Ovary (tissue), 9 donors: Measurements from ENCODE around the gene SLC49A4. TPM values are rescaled to one million over a fixed set of nuclear protein-coding genes. Genes with fewer than 3 reads are reported as not detected.

ENCODE experiments used
- DNase-seq, 5 donors: peaks; one replicate each; pipeline ENCODE4 v3.0.0-alpha.2; 2019 to 2020
- H3K27ac ChIP-seq, 2 donors: fragments of 200-600 bp; one replicate each; pipeline versions ENCODE4 v1.5.1 to v1.8.0; 2019 to 2022
- H3K27me3 ChIP-seq: fragments of 200-600 bp; one replicate; pipeline ENCODE4 v1.8.0; 2022
- H3K36me3 ChIP-seq: fragments of 200-600 bp; sonication (generic); one replicate; pipeline ENCODE4 v1.5.1; 2019
- H3K4me1 ChIP-seq: one replicate; pipeline ENCODE4 v1.8.1; 2013; ENCODE audit warnings: mild to moderate bottlenecking, moderate library complexity; ENCODE audit not compliant: insufficient read depth
- H3K4me3 ChIP-seq: fragments of 200-600 bp; sonication (generic); one replicate; pipeline ENCODE4 v1.5.1; 2017
- H3K9me3 ChIP-seq, 2 donors: fragments of 200-600 bp in 1 of 2; sonication (generic) in 1 of 2; one replicate each; pipeline versions ENCODE4 v1.5.1 to v1.8.1; 2013 to 2019; ENCODE audit warnings: mild to moderate bottlenecking in 1 of 2, moderate library complexity in 1 of 2
- EP300 ChIP-seq: sonication (generic); formaldehyde crosslinking; IDR thresholded peaks from one replicate; pipeline ENCODE4 v1.6.1; 2017; ENCODE audit warnings: antibody characterized with exemption
- POLR2A ChIP-seq: fragments of 450-650 bp; IDR thresholded peaks from one replicate; pipeline ENCODE4 v1.6.1; 2017; ENCODE audit warnings: antibody characterized with exemption, mild to moderate bottlenecking, moderate library complexity
- WGBS, 3 donors: extraction: QIAGEN DNeasy Blood & Tissue Kit in 1 of 3; methylation state at CpG; one replicate each; pipeline versions ENCODE4 v1.1.5 to v1.1.7; 2013 to 2017; 5-methylcytosine and 5-hydroxymethylcytosine counted together
- intact Hi-C, 4 donors: fragments of 100-400 bp; cut with DNase I; formaldehyde crosslinking; loops; one replicate each; pipeline versions ENCODE4 v1.11.0 to v1.15.1; 2022 to 2023
- polyA plus RNA-seq, 2 donors: library from polyadenylated mRNA; stranded (reverse); fragments of 200-250 nt in 1 of 2; fragments of 350-450 nt in 1 of 2; fragmentation: Illumina TruSeq in 1 of 2; extraction: RNeasy Lipid Tissue Mini Kit (QIAGEN cat#74804) in 1 of 2; gene quantifications; one replicate each; pipeline ENCODE4 v1.2.3, GENCODE V29; 2013 to 2014
- total RNA-seq, 7 donors: library from RNA; depleted of rRNA in 2 of 7; stranded (reverse); fragments of >200 nt in 2 of 7; fragmentation: NEBNext Ultra II Directional in 3 of 7; extraction: Animal tissue kit (Norgen Biotek cat#: 25700) in 3 of 7; gene quantifications; one replicate each; pipeline versions ENCODE4 v1.1.0 to v1.2.4, GENCODE V29; 2016 to 2023
- TF ChIP-seq, protein P1 (sequence below), 3 donors: fragments of 450-650 bp in 2 of 3; fragments of 200-600 bp in 1 of 3; IDR thresholded peaks; one replicate each; pipeline versions ENCODE4 v1.5.1 to v1.8.0; 2016 to 2022; ENCODE audit warnings: antibody characterized with exemption in 3 of 3, mild to moderate bottlenecking in 1 of 3
- donor health status: DM: no; HTN: no; CAD: no; lungs with moderate emphysema.
- donor health status: DM: no; HTN: no; CAD: no.
- donor health status: Bipolar disorder and iron deficiency.
- donor health status: DM: yes; HTN: yes; CAD: no.
- donor health status: DM: no; HTN: no; CAD: no.
- donor health status: DM: yes; HTN: yes; CAD: no.

SLC49A4 gene
- total and polyA plus RNA-seq, 9 donors = 3.7 to 17.8 (median 8.3) TPM

DNA sequence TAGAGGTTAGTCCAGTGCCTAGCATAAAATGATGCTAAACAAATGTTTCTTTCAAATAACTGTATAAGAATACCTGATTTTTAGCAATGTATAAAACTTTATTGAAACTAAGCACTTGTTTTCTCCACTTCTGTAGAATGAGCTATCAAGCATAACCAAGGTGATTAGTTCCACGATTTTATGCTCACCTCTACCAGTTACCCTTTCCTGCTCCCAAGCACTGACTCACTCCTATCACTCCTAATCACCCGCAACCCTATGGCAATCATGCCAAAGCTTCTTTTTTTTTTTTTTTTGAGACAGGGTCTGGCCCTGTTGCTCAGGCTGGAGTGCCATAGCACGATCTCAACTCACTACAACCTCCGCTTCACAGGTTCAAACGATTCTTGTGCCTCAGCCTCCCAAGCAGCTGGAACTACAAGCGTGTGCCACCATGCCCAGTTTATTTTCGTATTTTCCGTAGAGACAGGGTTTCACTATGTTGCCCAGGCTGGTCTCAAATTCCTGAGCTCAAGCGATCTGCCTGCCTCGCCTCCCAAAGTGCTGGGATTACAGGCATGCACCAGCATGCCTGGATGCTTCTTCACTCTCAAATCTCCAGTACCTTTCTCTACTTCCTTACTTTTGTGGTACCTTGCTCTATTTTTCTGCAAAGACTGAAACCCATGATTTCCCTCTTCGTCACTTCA, 5.1 kb upstream of the SLC49A4 start:
- no peaks in the 10 kb centered on the region for H3K4me1 ChIP-seq
- intact Hi-C loops = loop anchor here in 2 of 4 donors (5.0 to 10.0 kb wide), 2 partner anchors 372 to 405 kb away; partner anchors contain the start of genes FAM162A (in 1 of the 2), MIX23 (in 1 of the 2) and WDR5B (in 1 of the 2)
- H3K27me3 ChIP-seq = no peaks in the 10 kb centered on the region
- H3K36me3 ChIP-seq = no peaks in the 10 kb centered on the region
- no peak for DNase-seq
- H3K27ac ChIP-seq = no peak overlapping the region
- H3K9me3 ChIP-seq = no peaks in the 10 kb centered on the region
- H3K4me3 ChIP-seq = no peak overlapping the region
- TF ChIP-seq POLR2A = no peak
- TF ChIP-seq EP300 = no peak
- TF ChIP-seq, protein P1, sequence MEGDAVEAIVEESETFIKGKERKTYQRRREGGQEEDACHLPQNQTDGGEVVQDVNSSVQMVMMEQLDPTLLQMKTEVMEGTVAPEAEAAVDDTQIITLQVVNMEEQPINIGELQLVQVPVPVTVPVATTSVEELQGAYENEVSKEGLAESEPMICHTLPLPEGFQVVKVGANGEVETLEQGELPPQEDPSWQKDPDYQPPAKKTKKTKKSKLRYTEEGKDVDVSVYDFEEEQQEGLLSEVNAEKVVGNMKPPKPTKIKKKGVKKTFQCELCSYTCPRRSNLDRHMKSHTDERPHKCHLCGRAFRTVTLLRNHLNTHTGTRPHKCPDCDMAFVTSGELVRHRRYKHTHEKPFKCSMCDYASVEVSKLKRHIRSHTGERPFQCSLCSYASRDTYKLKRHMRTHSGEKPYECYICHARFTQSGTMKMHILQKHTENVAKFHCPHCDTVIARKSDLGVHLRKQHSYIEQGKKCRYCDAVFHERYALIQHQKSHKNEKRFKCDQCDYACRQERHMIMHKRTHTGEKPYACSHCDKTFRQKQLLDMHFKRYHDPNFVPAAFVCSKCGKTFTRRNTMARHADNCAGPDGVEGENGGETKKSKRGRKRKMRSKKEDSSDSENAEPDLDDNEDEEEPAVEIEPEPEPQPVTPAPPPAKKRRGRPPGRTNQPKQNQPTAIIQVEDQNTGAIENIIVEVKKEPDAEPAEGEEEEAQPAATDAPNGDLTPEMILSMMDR (IDR thresholded peaks at IDR 0.05) = no peak
- 92 to 93% (median 92%) methylated on average over 11 of the region's 11 CpGs for WGBS, 3 donors

DNA sequence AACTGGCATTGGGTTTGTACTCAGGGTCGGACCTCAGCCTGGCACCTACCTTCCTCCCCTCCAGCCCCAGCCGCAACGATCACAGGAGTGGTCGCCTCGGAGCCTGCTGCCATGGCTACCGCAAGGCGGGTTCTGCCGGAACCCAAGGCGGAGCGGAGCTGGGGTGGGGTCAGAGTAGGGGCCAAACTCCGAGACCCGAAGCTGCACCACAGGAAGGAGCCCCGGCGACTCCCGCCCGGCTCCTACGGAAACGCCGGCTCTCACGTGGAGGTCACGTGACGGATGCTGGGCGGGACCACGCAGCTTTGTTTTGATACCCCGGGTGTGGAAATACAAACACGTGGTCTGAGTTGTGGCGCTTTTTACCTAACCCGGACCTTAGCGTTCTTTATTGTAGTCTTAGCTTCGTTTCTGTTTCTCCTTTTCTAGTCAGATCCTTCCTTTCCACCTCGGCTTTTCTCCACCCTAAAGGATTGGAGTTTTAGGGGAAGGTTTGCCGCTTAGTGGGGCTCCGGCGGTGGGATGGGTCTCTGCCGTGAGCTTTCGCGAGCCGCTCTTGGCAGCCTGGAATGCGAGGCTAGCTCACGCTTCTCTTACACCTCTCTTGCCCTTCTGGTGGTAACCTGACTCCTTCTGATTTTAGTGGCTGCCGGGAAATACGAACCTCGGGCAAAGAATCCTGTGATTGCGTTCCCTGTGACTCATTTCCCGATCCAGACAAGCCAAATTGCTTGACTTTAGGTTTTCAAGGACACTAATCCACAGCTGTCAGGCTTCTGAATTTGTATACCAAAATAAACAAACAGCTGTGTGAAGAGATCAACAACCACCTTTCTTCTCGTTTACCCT, 1.1 kb upstream of the SLC49A4 start, which contains the start of gene HSPBAP1:
Gene HSPBAP1, minus strand, starts transcription at position 264 of the 849 bp plus-strand sequence. Its CDS starts 151 bp downstream, at position 113.
- peak; percentile 88 to 95 (median 90) for DNase-seq
- 0 to 1% (median 0%) methylated on average over 45 to 46 of the region's 46 CpGs for WGBS, 3 donors
- TF ChIP-seq EP300 = peak; percentile 76
- TF ChIP-seq, protein P1 (IDR thresholded peaks at IDR 0.05) = no peak
- peak; percentile 50 for TF ChIP-seq POLR2A
- intact Hi-C loops = loop anchor here in 2 of 4 donors (5.0 to 10.0 kb wide), 2 partner anchors 376 to 409 kb away; partner anchors contain the start of genes FAM162A (in 1 of the 2), MIX23 (in 1 of the 2) and WDR5B (in 1 of the 2)
- peaks cover 4% of the 10 kb centered on the region for H3K4me1 ChIP-seq
- no peaks in the 10 kb centered on the region for H3K36me3 ChIP-seq
- H3K4me3 ChIP-seq = peak within 1 kb of the TSS; percentile 85
- no peaks in the 10 kb centered on the region for H3K27me3 ChIP-seq
- no peaks in the 10 kb centered on the region for H3K9me3 ChIP-seq
- H3K27ac ChIP-seq = peak within 1 kb of the TSS; percentile 93 to 95

DNA sequence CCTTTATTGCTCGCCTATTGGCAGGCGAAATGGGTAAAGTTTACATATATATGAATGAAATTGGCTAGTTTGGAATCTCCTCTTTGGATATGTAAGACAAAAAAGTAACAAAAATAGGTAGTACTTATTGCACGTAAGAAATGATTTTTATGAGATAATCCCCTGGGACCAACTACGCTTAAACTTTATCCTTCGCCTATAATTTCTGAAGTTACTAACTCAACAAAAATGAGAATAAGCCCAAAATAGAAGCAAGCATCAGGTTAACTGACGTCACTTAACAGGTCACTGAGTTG, 438 bp upstream of the SLC49A4 start:
- H3K9me3 ChIP-seq = no peaks in the 10 kb centered on the region
- peak overlapping the region; percentile 90 to 95 for H3K27ac ChIP-seq
- TF ChIP-seq, protein P1 (IDR thresholded peaks at IDR 0.05) = no peak
- TF ChIP-seq EP300 (no peak), POLR2A (no peak)
- 0 to 1% (median 0%) methylated on average over 6 of the region's 6 CpGs for WGBS, 3 donors
- H3K4me1 ChIP-seq = peaks cover 4% of the 10 kb centered on the region
- H3K27me3 ChIP-seq = no peaks in the 10 kb centered on the region
- peak overlapping the region; percentile 85 for H3K4me3 ChIP-seq
- DNase-seq = no peak
- intact Hi-C loops = loop anchor here in 2 of 4 donors (5.0 to 10.0 kb wide), 2 partner anchors 377 to 410 kb away; partner anchors contain the start of genes FAM162A (in 1 of the 2), MIX23 (in 1 of the 2) and WDR5B (in 1 of the 2)
- no peaks in the 10 kb centered on the region for H3K36me3 ChIP-seq

DNA sequence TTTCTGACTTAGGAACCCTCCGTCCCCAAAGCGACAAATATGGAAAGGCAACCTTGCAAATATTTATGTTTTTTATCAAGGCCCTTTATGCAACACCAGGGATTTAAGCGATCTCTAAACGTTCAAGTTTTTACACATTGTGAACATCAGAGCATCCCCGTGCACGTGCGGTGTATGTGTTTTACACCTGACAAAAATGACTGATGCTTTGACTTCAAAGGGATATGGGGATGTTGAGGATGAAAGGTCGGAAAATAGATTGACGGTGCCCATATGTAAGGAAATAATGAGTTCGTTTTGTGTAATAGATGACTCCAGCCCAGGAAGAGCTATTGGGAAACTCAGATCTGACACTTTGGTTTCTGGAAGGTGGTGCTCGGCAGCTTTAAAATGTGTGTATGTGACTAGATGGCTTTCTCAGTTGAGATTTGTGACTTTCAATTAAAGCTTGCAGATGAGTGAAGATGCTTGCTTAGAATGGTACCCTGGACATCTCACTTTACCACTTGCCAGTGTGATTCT, 866 bp downstream of the SLC49A4 start:
- Histone ChIP-seq H3K4me3 (peak overlapping the region; percentile 85), H3K36me3 (no peaks in the 10 kb centered on the region), H3K9me3 (no peaks in the 10 kb centered on the region), H3K27ac (peak overlapping the region; percentile 93 to 95), H3K27me3 (no peaks in the 10 kb centered on the region), H3K4me1 (peaks cover 4% of the 10 kb centered on the region)
- TF ChIP-seq POLR2A (no peak), EP300 (no peak)
- TF ChIP-seq, protein P1 (IDR thresholded peaks at IDR 0.05) = no peak
- intact Hi-C loops = loop anchor here in 1 of 4 donors (10.0 kb wide), 1 partner anchor 411 kb away; the partner anchor contains the start of genes FAM162A and MIX23
- 15 to 20% (median 16%) methylated on average over 11 of the region's 11 CpGs for WGBS, 3 donors
- no peak for DNase-seq
